IPS DF 4.7 (cell line): Measurements from ENCODE around the gene PPFIA4.
"Not testable (repeated sequence)": the region's sequence is repeated elsewhere in the genome, so short reads cannot be mapped to it uniquely, and the experiment has no call there.

Experiments
- DNase-seq: peaks from one replicate; pipeline ENCODE4 v3.0.0-alpha.2; 2013; ENCODE audit warnings: low spot score; ENCODE audit errors: extremely low read depth

Gene PPFIA4

GRCh38 chr1:203017061-203017460 lies 9.2 kb upstream of the PPFIA4 start:
- DNase-seq = no peak

- DNase-seq = no peak
Observed at GRCh38 chr1:203017692-203018091, 8.6 kb upstream of the PPFIA4 start.

GRCh38 chr1:203022855-203023254 lies 3.4 kb upstream of the PPFIA4 start:
- not testable (repeated sequence) for DNase-seq

GRCh38 chr1:203025686-203026030 lies 633 bp upstream of the PPFIA4 start:
- no peak for DNase-seq

- no peak for DNase-seq
Observed at GRCh38 chr1:203026666-203027663, 674 bp downstream of the PPFIA4 start.

GRCh38 chr1:203028067-203028783 lies 1.9 kb downstream of the PPFIA4 start:
- no peak for DNase-seq

- DNase-seq = no peak
Observed at GRCh38 chr1:203028784-203029553, 2.7 kb downstream of the PPFIA4 start.

GRCh38 chr1:203031467-203031866 lies 5.2 kb downstream of the PPFIA4 start:
- no peak for DNase-seq

- DNase-seq = no peak
Observed at GRCh38 chr1:203033287-203033686, 7.0 kb downstream of the PPFIA4 start.

GRCh38 chr1:203033917-203034316 lies 7.6 kb downstream of the PPFIA4 start:
- no peak for DNase-seq

GRCh38 chr1:203034422-203035110 lies 8.3 kb downstream of the PPFIA4 start:
- DNase-seq = no peak

- DNase-seq = no peak
Observed at GRCh38 chr1:203035111-203036000, 9.1 kb downstream of the PPFIA4 start.

- DNase-seq = no peak
Observed at GRCh38 chr1:203036135-203036534, 9.8 kb downstream of the PPFIA4 start.

- DNase-seq = no peak
Observed at GRCh38 chr1:203036537-203036936, 10.2 kb downstream of the PPFIA4 start.

- DNase-seq = no peak
Observed at GRCh38 chr1:203037509-203038190, 11.4 kb downstream of the PPFIA4 start.

- DNase-seq = no peak
Observed at GRCh38 chr1:203038217-203038741, 12.0 kb downstream of the PPFIA4 start.

GRCh38 chr1:203038891-203039608 lies 12.8 kb downstream of the PPFIA4 start:
- no peak for DNase-seq
